NCI-H748 (cell line): Measurements from ENCODE around the gene RGS6.

ENCODE experiments used
- DNase-seq: peaks from one replicate; lab custom pipeline; 2025; ENCODE audit not compliant: unreplicated experiment; lab: John Stamatoyannopoulos, UW

The RGS6 gene

DNA sequence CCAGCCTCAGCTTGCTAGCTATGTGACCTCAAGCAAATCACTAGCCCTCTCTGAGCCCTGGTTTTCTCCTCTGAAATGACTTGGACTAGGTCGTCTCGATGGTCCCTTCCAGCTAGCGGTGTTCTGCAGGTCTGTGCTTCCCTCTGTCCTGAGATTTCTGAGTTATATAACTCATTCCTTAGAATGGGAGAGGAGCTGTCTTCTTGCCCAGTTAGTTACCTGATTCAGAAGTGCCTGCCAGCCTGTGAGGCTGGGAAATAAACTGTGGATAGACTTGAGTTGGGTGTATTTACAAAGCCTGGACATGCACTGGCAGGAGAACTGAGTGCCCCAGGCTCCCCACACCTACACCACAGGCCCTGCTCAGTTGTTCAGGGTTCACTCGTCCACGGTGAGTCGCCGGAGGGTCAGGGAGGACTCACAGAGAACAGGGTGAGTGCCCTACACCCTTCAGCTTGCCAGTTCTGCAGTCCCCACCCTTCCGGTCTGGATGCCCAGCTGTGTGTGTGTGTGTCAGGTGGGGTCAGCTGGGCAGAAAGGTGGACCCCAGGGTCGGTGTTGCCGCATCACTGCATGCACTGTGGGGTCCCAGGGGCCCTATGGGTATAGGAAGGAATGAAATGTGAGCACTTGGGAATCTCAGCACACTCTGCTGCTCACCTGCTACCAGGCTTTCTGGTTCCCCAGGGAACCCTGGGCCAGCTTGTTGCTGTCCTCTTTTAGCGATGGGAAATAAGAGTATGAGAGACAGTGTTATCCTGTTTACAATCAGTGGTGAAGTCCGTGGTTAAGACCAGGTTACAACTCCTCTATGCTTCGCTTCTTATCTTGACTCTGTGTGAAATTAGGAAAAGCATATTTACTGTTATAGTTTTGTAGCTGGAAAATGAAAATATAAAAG lies 613.4 kb downstream of the RGS6 start:
- no peak for DNase-seq

DNA sequence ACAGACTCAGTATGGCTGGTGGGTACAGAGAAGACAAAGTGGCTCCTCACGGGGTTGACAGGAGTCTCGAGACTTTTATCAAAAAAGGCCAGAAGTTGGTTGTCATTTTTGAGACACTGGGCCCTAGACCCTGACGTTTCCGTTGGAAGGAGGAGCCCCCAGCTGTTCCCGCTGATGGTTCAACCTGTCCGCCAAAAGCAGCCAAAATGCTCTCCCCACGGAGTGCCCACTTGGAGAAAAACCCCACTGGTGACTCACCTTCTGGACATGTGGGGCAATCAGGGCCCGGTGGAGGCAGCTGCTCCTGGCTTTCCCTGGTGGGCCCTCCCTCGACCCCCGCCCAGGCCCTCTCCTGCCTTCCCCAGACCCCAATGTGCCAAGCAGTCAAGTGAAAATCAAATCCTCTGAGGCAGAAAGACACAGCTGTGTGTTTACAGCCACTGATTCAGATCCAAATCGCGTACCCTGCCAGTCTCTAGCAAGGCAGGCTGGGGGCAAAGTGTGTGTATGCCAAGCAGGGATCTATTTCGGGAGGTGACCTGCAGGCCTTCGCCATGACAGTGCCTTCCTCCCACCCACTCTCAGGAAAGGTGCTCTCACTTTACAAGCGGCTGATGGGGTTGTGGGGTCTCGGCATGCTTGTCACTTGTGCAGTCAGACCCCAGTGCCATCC lies 614.3 kb downstream of the RGS6 start:
- no peak for DNase-seq

DNA sequence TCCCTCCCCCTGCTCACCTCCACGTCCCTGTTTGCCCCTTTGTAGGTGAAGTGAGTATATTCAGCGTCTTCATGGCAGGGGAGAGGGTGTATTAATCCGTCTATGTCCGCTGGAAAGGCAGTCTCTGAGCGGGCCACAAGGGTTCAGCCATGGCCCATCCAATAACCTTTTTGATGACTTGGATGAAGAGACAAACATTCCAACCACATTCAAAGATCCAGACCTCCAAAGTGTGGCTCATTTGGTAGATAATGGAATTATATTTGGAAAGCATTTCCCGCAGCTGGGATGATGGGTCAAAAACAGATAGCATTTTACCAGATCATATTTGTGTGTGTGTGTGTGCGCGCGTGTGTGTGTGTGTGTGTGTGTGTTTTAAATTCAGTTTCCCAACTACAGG lies 615.8 kb downstream of the RGS6 start:
- no peak for DNase-seq

DNA sequence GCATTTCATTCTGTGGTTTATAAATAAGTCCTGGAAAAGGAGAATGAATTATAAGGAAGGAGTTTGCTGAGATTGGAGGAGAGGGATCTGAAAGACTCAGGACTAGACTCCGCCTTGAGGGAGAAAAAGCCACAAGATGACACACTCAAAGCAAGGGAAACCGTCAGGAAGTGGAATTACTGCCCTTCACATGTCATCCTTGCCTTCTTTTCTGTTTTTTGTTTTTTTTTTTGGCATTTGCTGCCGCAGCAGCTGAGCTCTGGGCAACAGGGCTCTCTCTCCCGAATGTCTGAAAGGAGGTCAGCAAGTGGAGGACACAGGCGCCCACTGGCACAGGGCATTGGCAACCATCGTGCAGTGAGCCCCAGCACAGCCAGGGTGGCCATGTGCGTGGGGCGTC lies 616.8 kb downstream of the RGS6 start:
- DNase-seq: no peak

DNA sequence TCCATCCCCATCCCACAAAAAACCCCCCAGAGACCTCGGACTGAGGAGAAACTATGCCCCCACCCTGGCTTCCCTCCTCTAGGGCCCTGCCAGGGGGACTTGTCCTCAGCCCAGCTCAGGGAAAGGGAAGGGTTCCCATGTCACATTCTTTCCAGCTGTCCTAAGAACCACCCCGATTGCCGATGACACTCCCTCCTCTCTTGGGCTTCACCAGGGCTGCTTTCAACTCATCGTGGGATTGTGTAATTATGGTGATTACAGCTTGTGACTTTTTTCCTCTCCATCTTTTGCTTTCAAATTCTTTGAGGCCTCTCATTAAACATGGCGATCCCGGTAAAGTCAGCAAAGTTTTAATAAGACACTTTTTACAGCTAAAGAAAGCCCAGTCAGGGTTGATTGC lies 617.6 kb downstream of the RGS6 start:
- no peak for DNase-seq

DNA sequence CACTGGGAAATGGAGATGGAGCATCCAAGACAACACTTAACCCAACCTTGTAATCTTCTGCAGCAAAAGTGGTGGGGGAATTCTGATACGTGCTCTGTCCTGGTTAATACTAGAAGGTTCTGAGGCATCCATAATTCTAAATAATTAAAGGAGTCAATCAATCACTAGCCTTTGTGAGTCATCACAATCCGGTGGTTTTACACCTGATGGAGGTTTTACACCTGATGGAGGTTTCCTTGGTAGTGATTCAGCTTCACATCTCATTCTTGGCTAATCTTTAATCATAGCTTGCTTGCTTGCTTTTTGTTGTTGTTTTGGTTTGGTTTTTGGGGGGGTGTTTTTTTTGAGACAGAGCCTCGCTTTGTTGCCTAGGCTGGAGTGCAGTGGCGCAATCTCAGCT lies 618.3 kb downstream of the RGS6 start:
- no peak for DNase-seq

DNA sequence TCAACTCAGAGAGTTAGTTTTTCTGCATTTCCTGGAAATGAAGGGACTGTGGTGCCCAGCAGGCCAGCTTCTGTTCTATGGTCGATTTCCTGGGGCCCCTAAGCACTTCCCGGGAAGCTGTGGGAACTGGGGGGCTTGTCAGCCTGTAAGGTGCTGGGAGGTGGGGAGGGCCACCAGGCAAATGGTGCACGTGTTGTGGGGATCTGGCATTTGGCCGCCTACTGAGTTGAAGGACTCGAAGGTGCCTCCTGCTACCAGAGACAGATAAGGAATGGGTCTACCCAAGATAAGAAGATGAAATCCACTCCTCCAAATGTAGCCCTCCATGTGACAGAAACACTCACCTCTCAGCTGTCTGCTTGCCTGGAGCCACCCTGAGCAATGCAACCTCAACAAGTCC lies 620.0 kb downstream of the RGS6 start:
- DNase-seq: no peak

DNA sequence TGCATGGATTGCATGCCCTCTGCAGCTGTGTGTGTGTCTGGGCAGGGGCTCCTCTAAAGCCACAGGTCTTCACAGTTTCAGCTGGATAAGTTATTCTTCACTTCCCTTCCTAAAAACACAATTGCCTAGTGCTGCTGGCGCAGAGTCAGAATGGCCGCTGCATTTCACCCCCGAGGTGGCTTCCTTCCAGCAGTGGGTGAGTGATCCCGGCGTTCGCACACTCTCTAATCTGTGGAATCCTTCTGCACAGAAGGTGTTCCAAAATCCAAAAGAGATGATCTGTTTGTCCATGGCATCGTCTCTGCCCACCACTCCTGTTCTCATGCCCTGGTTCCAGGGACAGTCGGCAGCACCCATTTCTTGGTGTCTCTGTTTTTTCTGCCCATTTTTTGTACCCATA lies 620.9 kb downstream of the RGS6 start:
- no peak for DNase-seq

DNA sequence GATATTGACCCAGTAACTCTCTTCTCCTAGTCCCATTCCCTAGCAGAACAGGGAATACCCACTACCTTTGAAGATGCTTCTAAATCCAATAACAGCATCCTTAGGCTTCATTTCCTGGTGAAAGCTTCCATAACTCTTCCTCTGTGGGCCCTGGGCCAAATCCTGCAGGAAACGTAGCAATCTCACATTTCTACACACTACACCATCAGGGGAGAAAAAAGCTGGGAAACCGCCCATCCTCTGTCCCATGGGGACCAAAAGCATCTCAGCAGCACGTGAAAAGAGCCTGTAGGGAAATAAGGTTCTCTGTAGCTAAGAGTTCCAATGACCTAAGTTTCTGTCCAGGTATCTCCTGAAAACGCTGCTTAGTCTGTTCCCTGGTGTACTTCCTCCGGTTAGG lies 621.4 kb downstream of the RGS6 start:
- DNase-seq: no peak

DNA sequence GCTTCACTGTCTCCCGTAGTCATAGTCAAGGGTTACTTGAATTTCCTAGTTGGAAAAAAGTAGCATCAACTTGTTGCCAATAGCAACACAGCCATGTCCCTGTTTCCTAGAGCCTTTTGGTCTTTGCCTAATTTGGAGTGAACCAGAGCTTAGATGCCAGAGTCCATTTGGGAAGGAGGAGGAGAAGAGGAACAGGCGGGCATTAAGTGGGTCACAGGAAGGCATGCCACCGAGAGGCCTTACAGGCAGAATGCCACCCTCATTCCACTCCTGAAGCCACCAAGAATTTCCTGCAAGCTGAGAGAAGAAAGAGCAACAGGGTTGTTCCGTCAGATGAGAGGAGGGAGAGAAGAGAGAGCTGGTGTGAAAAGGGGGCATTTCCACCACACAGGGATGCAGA lies 622.2 kb downstream of the RGS6 start:
- DNase-seq: no peak

DNA sequence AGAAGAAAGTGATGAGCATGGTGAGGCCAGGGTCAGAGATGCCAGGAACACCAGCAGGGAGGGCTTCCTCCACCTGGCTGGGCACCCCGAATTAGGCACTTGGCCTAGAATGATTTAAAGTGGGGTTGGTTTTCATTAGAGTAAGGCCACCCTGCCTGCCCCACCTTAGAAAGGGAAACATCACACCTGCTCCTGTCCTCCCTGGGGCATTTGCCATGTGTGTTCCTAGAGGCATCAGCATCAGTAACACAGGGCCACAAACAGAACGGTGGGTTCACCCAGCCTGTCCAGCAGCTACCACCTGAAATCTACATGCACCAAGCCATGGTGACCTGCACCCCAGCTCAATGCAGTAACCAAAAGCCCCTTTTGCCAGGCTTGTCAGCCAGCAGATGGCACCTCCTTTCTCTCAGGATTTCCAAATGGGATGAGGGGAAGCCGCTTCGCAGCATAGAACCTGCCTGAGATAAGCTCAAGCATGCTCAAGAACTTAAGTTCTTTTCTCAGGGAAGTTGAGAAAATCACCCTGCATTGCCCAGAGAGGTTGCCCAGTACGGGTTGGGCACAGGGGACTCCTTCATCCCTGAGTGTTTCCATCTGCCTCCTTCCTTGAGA lies 622.9 kb downstream of the RGS6 start:
- DNase-seq: no peak

DNA sequence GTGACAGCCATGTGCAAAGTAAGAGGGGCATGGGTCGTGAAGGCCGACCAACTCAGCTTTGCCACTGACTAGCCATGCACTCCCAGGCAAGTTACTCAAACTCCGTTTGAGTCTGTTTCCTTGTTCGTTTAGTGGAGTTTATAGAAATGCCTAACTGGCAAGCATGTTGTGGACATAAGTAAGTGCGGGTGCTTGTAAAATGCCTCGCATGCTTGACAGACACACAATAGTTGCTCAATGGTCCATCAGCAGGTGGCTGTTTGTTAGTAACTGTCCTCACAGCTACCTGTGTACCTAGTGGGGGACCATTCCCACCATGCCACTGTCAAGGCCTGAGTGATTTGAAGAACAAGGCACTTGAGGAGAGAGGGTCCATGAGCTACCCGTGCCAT lies 623.4 kb downstream of the RGS6 start:
- DNase-seq: no peak

DNA sequence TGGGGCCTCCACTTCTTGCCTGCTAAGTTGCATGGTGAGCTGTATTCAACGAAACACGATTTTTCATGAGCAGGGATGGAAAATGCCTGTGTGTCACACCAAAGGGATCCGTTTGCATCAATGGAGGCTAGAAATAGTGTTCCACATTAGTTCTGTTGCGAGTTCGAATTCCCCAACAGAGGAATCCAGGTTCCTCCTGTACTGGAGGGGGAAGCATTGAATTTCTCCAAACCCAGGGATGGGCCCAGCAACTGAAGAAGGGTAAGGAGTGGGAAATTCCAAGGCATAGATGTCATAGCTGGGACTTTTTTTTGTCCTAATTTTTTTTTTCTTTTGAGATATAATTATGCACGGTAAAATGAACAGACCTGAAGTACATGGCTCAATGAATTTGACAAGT lies 625.4 kb downstream of the RGS6 start:
- DNase-seq: no peak

DNA sequence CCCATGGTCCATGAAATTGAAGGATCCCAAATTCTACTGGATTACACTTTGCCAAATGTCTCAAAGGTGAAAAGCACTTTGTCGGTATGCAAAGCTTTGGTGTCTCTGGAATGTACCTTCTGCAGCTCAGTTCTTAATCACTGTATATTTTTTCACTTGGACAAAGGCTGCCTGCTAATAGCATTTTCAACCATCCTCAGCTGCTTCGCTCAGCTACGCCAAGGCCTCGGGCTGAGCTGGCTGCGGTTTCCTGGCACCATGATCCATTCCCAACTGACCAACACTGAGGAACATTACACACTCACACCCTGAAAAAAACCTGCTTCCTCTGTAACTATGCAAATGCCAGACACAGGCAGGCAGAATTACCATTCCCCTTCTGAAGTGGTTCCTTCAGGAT lies 626.5 kb downstream of the RGS6 start:
- DNase-seq: no peak

DNA sequence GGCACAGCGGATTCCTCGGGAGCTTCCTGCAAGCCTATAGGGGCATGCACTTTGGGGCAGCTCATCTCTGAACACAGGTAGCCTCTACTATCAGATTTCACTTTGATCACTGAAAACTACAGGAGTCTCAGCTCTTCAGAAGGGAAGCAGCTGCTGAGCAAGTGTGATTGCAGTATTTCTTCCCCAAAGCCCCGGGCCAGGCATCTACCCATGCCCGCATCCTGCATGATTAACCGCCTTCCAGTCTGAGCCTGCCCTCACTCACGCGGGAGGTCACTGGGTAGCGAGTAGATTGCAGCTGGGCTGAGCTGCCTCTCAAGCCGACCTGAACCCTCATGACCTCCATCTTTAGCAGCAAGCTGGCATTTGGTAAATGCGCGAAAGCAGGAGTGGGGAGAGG lies 627.0 kb downstream of the RGS6 start:
- DNase-seq: no peak

DNA sequence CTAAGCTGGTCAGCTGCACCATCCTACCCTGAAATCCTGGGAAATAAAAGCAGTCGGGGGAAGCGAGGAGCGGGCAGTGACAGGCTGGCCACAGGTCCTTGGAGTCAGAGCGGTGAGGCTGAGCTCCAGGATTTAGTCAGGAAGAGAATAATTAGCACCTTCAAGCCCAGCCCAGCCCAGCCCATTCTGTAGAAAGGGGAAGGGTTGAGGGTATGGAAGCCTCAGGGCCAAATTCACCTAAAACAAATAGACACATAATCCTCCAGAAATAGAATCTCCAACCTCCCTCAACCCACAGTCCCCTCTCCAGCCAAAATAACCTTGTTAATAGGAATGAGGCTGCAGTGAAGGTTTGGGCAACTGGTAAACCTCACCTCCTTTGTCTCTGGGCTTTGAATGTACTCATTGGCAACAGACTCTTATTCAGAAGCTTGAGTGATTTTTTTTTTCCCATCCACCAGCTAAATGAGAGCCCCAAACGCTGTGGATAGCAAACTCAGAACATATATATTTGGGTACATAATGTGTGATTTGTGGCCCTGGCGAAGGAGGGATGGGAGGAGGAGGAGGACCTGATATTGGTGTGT lies 627.5 kb downstream of the RGS6 start:
- DNase-seq: no peak

DNA sequence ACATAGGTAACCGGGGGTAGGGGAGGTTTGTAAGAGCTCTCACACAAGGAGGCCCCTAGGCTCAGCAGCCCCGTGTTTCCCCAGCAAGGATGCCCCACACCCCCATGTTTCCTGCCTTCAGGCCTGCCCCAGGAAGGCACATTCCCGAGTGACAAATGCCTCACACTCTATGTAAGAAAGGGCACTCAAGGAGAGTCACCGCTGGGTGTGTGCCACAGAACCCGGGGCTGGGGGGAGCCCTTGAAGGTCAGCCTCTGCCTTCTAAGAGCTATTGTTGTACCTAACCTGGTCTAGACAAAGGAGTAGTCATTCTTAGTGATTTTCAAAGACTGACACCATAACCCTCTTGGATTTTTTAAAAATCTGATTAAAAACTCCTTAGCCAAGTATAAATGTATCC lies 628.1 kb downstream of the RGS6 start:
- DNase-seq: no peak

DNA sequence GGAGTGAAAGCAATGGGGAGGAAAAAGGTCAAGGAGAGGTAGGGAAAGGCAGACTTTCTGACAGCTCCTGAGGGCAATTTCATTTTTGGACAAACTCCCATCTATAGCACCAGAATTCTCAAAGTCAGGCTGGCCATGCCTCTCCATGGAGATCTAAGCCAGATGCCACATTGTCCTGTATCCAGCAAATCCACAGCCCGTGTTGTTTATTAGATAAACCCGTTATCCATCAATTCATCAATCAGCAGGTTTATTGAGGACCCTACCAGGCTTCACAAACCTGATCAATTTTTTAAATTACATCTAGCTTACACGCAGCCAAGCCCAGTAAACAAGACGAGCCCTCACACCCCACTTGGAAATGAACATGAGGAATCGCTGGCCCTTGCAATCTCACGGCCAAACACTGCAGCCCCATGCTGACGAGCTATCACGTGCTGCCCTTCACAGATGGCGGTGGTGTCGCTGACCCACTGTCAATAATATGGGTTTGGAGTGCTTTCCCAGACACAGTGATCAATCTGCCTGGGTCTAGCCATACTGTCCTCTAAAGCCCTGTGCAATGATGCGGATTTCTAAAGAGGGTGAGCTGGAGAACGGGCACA lies 628.8 kb downstream of the RGS6 start:
- no peak for DNase-seq

DNA sequence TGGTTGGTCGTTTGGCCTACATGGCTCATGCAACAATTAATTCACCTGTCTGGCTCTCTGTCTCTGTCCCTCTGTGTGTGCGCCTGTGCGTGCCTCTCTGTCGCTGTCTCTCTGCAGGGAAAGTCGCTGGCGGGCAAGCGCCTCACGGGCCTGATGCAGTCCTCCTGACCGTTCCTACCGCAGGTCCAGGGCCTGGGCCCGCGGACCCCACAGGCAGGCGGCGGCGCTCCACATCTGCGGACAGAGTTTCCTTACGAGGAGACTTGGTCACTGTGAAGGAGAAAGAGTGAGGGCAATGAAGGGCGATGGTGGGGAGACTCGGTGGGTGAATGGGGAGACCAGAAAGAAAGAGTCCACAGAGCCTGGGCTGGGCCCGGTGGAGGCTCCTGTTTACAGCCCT lies 630.1 kb downstream of the RGS6 start:
- DNase-seq: no peak

DNA sequence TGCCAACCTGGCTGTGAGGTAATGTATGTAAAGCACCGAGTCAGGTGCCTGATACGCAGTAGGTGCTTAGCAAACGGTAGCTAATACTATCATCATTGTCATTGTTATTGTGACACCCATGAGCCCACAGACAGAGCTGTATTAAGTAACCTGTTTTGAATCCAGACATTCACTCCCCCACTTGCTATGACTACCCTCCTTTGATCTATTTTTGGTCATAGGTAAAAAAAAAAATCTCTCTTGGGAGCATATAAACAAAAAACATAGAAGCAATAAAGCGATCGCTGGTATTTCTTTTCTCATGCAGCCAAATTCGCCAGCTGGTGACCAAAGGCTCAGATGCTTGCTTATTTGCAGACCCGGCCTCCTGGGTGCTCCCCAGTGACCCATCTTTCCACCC lies 631.4 kb downstream of the RGS6 start:
- DNase-seq: no peak

DNA sequence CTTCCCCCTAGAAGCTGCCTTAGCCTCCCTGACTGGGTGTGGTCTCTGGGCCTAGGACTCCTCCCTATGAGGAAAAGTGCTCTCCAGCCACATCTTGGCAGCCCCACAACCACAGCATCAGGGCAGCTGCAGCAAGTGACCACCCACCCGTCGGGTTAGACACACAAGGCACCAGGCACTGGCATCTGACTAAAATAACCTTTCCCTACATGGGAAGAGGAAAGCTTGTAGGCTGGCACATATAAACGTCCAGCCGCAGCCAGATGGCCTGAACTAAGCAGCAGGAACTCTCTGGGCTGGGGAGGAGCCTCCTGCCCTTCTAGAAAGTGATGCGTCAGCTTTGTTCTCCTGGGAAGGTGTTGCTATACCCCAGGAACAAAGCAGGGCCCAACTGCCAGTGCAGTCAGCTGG lies 632.9 kb downstream of the RGS6 start:
- no peak for DNase-seq
